HTERT RPE-1 (cell line): ENCODE data around the gene TPM4.

ENCODE experiments used
- in situ Hi-C: fragments of 300-500 bp; cut with MboI; formaldehyde crosslinking; loops from 4 replicates; pipeline ENCODE4 v1.14.3; 2020; ENCODE audit warnings: low sequenced_read_pairs

The TPM4 gene

GRCh38 chr19:16121967-16122366 is 45.7 kb downstream of the TPM4 start:
- in situ Hi-C loops, result no loop called here

GRCh38 chr19:16124953-16125352 is 48.7 kb downstream of the TPM4 start:
- in situ Hi-C loops, result no loop called here

GRCh38 chr19:16125737-16126495 is 49.6 kb downstream of the TPM4 start:
- in situ Hi-C loops, result no loop called here

- in situ Hi-C loops, result no loop called here
Observed at GRCh38 chr19:16127080-16127479, 50.8 kb downstream of the TPM4 start.

DNA sequence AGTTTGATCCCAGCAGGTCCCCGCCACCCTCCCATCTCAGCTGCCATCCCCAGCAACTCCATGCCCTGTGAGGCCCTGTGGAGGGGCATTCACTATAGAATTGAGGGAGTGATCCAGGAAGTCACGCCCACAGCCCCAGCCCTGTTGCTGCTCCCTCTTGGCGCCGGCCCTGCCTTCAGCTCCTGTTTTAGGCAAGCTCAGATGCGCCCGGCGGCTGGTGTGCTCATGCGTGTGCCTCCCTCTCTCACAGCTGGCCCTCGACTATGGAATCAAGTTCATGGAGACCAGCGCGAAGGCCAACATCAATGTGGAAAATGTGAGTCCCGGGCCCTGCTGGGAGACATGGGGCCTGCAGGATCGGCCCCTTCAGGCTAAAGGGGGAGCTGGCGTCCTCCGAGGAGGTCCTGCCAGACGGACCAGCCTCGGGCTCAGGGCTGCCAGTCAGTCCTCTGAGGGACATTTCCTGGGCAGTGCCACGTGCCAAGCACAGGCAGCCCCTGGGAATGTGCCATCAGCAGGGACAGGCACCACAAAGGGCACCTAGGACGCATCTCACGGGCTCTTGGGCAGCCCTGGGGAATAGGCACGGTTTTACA is 51.6 kb downstream of the TPM4 start:
- in situ Hi-C loops, result no loop called here

DNA sequence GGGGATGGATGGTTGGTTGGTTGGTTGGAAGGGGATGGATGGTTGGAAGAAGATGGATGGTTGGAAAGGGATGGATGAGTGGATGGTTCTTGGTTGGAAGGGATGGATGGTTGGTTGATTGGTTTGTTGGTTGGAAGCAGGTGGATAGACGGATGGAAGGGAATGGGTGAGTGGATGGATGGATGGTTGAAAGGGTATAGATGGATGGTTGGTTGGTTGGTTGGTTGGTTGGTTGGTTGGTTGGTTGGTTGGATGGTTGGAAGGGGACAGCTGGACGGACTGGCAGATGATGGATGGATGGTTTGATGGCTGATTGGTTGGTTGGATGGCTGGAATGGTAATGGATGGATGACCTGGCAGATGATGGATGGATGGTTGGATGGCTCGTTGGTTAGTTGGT is 55.4 kb downstream of the TPM4 start:
- in situ Hi-C loops, result no loop called here

- in situ Hi-C loops, result no loop called here
Observed at GRCh38 chr19:16133818-16134217, 57.5 kb downstream of the TPM4 start.

DNA sequence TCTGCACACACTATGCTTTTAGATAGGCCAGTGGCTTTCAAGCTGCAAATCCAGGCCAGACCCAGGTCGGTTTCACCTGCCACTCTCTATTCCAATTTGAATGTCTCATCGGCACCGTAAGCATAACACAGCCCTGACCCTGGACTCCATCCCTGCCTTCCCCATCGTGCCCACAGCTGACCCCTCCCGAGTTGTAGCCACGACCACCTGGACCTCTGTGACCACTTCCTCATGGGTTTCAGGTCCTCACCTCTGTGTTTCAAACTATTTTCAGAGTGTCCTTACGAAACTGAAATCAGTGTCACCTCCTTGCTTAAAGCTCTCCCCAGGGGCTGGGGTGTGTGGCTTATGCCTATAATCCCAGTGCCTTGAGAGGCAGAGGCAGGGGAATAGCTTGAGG is 58.2 kb downstream of the TPM4 start:
- in situ Hi-C loops, result no loop called here

GRCh38 chr19:16135430-16136127 is 59.3 kb downstream of the TPM4 start:
- in situ Hi-C loops, result no loop called here

DNA sequence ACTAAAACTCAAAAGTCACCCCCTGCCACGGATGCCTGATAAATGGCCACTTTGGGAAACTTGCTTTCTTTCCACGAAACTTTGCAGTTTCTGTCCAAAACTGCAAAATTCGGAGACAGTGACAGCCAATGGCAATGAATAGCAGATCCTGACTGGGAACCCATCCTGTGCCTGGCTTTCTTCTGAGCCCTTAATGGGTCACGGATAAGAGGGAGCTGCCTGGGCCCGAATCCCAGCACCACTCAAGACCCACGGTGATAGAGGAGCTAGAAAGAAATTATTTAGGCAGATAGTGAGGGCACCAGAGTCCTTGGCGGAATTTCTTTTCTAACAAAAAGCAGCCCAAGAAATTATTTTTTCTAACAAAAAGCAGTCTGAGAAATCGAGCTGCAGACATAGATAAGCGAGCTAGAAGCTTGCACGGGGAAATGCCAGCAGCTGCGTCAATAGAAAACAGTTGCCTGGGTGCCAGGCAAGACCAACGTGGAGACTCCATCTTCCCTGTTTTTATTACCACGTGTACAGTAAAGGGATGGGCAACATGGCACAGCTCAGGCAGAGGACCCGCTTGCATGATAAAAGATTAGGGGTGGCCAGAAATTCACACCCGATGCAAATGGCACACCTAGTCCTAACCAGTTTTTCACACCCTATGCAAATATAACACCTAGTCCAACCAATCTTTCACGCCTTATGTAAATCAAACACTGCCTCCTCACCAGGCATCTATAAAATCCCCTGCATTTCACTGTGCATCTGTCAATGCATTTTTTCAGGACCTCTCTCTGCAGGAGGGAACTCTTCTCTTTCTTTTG is 60.1 kb downstream of the TPM4 start:
- in situ Hi-C loops, result no loop called here

DNA sequence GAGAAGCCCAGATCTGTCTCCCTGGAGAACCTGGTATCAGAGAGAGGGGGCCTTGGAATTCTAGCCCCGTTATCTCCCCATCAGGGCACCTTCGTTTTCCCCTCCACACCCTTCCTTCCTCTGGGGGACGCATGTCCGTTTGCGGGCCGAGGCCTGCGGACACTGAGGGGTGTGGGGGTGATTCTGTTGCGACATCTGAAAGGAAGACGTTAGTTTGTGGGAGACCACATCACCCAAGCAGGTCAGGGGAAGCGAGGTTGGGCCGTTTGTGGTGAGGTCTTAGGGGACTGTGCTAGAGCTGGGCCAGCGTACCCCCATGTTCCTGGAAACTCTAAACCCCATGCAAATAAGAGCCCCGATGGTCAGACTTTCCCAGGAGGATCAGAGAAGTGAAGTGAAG is 63.5 kb downstream of the TPM4 start:
- in situ Hi-C loops, result no loop called here

DNA sequence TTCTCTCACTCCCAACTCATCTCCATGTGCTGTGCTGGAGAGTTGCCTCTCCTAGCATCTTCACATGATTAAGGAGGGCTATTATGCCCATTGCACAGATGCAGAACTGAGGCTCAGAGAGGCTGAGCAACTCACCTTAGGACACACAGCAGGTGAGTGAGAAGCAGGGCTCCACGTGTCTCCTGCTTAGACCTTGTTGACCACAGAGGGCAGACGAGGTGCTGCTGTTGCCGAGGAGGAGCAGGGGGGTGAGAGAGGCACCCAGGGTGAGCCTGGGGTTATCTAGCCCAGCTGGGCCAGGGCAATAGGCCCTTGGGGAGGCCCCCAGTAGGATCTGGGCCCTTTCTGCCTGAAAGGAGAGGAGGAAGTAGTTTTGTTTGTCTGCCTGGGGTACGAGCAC is 64.7 kb downstream of the TPM4 start:
- in situ Hi-C loops, result no loop called here

DNA sequence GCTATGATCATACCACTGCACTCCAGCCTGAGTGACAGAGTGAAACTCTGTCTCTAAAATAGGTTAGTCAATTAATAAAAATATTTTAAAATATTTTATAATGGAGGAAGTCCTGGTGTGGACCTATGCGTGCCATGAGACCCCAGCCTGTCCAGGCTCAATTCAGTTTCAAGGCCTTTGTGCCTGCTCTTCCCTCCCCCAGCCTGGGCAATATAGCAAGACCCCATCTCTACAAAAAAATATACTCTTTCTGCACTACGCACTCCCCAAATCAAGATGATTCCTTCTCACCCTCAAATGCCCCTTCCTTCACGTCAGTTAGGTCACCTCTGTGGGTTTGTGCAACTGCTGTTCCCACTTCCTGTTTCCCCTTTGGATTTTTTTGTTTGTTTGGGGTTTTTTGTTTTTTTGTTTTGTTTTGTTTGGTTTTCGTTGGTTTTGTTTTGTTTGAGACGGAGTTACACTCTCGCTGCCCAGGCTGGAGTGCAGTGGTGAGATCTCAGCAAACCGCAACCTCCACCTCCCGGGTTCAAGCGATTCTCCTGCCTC is 65.8 kb downstream of the TPM4 start:
- in situ Hi-C loops, result no loop called here

GRCh38 chr19:16143399-16144215 is 67.3 kb downstream of the TPM4 start, which contains the start of gene HSH2D:
Gene HSH2D, plus strand, starts transcription at chr19:16143685. Its CDS starts 5,066 bp downstream, at chr19:16148751.
- in situ Hi-C loops, result no loop called here

DNA sequence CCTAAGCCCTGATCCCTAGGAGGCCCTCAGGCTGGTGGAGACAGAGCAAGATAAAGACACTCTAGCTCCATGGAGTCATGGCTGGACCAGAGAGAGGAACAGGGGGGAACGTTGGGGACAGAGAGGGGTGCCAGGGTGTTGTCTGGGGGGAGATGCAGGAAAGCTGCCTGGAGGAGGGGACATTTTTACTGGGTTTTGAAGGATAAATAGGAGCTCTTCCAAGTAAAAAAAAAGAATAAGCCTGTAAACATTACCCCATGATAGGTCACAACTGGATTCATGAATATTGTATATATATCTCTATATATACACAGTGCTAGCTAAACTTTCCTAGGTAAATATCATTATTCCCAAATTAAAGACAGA is 67.9 kb downstream of the TPM4 start:
- in situ Hi-C loops, result no loop called here

DNA sequence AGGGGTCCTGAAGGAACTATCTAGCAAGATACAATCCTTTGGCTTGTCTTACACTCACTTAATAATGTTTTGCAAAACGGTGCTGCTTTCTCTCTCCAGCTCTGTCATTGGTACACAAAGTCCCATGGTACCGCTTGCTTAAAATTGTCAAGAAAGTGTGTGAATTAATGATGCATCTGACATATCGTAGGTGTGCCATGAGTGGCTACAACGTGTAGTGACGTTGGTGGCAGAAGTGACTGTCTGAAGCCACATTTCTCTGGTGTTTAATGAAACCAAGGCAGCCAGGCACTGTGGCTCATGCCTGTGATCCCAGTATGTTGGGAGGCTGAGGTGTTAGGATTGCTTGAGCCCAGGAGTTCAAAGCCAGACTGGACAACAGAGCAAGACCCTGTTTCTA is 69.8 kb downstream of the TPM4 start:
- in situ Hi-C loops, result no loop called here

- in situ Hi-C loops, result no loop called here
Observed at GRCh38 chr19:16148443-16149229, 72.3 kb downstream of the TPM4 start.
